Prostate gland (tissue), 2 donors: Measurements from ENCODE around the gene TMEM158. TPM values are rescaled to one million over a fixed set of nuclear protein-coding genes. Genes with fewer than 3 reads are reported as not detected.

Source experiments
- DNase-seq: peaks from one replicate; pipeline ENCODE4 v3.0.0-alpha.2; 2019; ENCODE audit warnings: low spot score
- H3K27ac ChIP-seq, 2 donors: fragments of 200-600 bp; sonication (generic); 2 replicates each; pipeline ENCODE4 v1.5.1; 2017 to 2019
- H3K27me3 ChIP-seq: fragments of 200-600 bp; sonication (generic); replicated peaks from 2 replicates; pipeline ENCODE4 v1.5.1; 2019; ENCODE audit not compliant: insufficient read depth
- H3K36me3 ChIP-seq, 2 donors: fragments of 200-600 bp; sonication (generic); 1 replicate in 1 of 2; 2 replicates in 1 of 2; pipeline versions ENCODE4 v1.5.1 to v1.8.1; 2017 to 2019
- H3K4me1 ChIP-seq: fragments of 200-600 bp; sonication (generic); replicated peaks from 2 replicates; pipeline ENCODE4 v1.5.1; 2019
- H3K4me3 ChIP-seq, 2 donors: fragments of 200-600 bp; sonication (generic); 2 replicates each; pipeline ENCODE4 v1.5.1; 2017 to 2019
- H3K9me3 ChIP-seq: fragments of 200-600 bp; sonication (generic); 2 replicates; pipeline ENCODE4 v1.5.1; 2017
- CTCF ChIP-seq, 4 experiments: fragments of 200-600 bp in 2 of 4; fragments of 450-650 bp in 2 of 4; sonication (generic) in 2 of 4; IDR thresholded peaks; 1 replicate in 3 of 4; 2 replicates in 1 of 4; pipeline ENCODE4 v1.5.1; 2016 to 2019; ENCODE audit warnings: antibody characterized with exemption in 4 of 4, mild to moderate bottlenecking in 2 of 4, moderate library complexity in 2 of 4
- POLR2A ChIP-seq: fragments of 450-650 bp; IDR thresholded peaks from one replicate; pipeline ENCODE4 v1.6.1; 2016; ENCODE audit warnings: antibody characterized with exemption, mild to moderate bottlenecking
- POLR2AphosphoS5 ChIP-seq: sonication (generic); formaldehyde crosslinking; IDR thresholded peaks from one replicate; pipeline ENCODE4 v1.6.1; 2017; ENCODE audit warnings: antibody characterized with exemption
- WGBS: methylation state at CpG from one replicate; pipeline ENCODE4 v1.1.5; 2018; 5-methylcytosine and 5-hydroxymethylcytosine counted together
- intact Hi-C: fragments of 100-400 bp; cut with DNase I; formaldehyde crosslinking; loops from one replicate; pipeline ENCODE4 v1.14.2; 2022
- total RNA-seq, 2 donors: library from RNA; depleted of rRNA; stranded (reverse); fragments of >200 nt; gene quantifications; one replicate each; pipeline ENCODE4 v1.1.0, GENCODE V29; 2016

TMEM158 gene
- total RNA-seq, 2 donors from 2014 or later: 3.6 to 20.8 TPM

GRCh38 chr3:45208586-45208985 lies 17.5 kb downstream of the TMEM158 start:
- intact Hi-C loops: no loop called here
- TF ChIP-seq POLR2A: no peak
- TF ChIP-seq POLR2AphosphoS5: no peak
- TF ChIP-seq CTCF (IDR thresholded peaks at IDR 0.05): no peak

GRCh38 chr3:45207446-45207845 lies 18.6 kb downstream of the TMEM158 start:
- WGBS: 77% methylated on average over 4 of the region's 4 CpGs
- no peaks in the 10 kb centered on the region for H3K36me3 ChIP-seq
- H3K27ac ChIP-seq: no peak overlapping the region
- no peak overlapping the region for H3K4me3 ChIP-seq
- no peaks in the 10 kb centered on the region for H3K9me3 ChIP-seq
- TF ChIP-seq POLR2AphosphoS5 (no peak), CTCF (IDR thresholded peaks at IDR 0.05) (no peak), POLR2A (no peak)
- no peak for DNase-seq
- intact Hi-C loops: no loop called here
- no peaks in the 10 kb centered on the region for H3K4me1 ChIP-seq
- no peaks in the 10 kb centered on the region for H3K27me3 ChIP-seq

More at GRCh38 chr3:45208586-45208985, 17.5 kb downstream of the TMEM158 start:
- Histone ChIP-seq H3K9me3 (no peaks in the 10 kb centered on the region), H3K4me3 (no peak overlapping the region), H3K27me3 (no peaks in the 10 kb centered on the region), H3K27ac (no peak overlapping the region), H3K4me1 (no peaks in the 10 kb centered on the region), H3K36me3 (no peaks in the 10 kb centered on the region)
- DNase-seq: no peak
- 95% methylated on average over 2 of the region's 2 CpGs for WGBS

GRCh38 chr3:45205126-45205525 lies 21.0 kb downstream of the TMEM158 start:
- no peak overlapping the region for H3K27ac ChIP-seq
- TF ChIP-seq POLR2A: no peak
- no peak for TF ChIP-seq POLR2AphosphoS5
- TF ChIP-seq CTCF (IDR thresholded peaks at IDR 0.05): no peak
- intact Hi-C loops: no loop called here
- no peak for DNase-seq
- H3K27me3 ChIP-seq: no peaks in the 10 kb centered on the region
- H3K36me3 ChIP-seq: no peaks in the 10 kb centered on the region
- H3K4me1 ChIP-seq: no peaks in the 10 kb centered on the region
- no peaks in the 10 kb centered on the region for H3K9me3 ChIP-seq
- no peak overlapping the region for H3K4me3 ChIP-seq

GRCh38 chr3:45204136-45204535 lies 22.0 kb downstream of the TMEM158 start:
- TF ChIP-seq POLR2AphosphoS5 (no peak), POLR2A (no peak), CTCF (IDR thresholded peaks at IDR 0.05) (no peak)
- no peak for DNase-seq
- H3K27ac ChIP-seq: no peak overlapping the region

GRCh38 chr3:45199837-45200648 lies 26.0 kb downstream of the TMEM158 start:
- Histone ChIP-seq H3K4me3 (no peak overlapping the region), H3K9me3 (no peaks in the 10 kb centered on the region), H3K4me1 (no peaks in the 10 kb centered on the region), H3K27me3 (no peaks in the 10 kb centered on the region), H3K36me3 (no peaks in the 10 kb centered on the region), H3K27ac (no peak overlapping the region)
- TF ChIP-seq POLR2A: no peak
- peak; percentile 36 for TF ChIP-seq POLR2AphosphoS5
- no peak for TF ChIP-seq CTCF (IDR thresholded peaks at IDR 0.05)
- 58% methylated on average over 8 of the region's 8 CpGs for WGBS
- DNase-seq: peak; percentile 8
- intact Hi-C loops: no loop called here

More at GRCh38 chr3:45204136-45204535, 22.0 kb downstream of the TMEM158 start:
- Histone ChIP-seq H3K36me3 (no peaks in the 10 kb centered on the region), H3K4me3 (no peak overlapping the region), H3K9me3 (no peaks in the 10 kb centered on the region), H3K4me1 (no peaks in the 10 kb centered on the region), H3K27me3 (no peaks in the 10 kb centered on the region)
- WGBS: 46% methylated on average over 3 of the region's 3 CpGs
- intact Hi-C loops: no loop called here
